ENCODE results near the gene CDH4.

The CDH4 gene

DNA sequence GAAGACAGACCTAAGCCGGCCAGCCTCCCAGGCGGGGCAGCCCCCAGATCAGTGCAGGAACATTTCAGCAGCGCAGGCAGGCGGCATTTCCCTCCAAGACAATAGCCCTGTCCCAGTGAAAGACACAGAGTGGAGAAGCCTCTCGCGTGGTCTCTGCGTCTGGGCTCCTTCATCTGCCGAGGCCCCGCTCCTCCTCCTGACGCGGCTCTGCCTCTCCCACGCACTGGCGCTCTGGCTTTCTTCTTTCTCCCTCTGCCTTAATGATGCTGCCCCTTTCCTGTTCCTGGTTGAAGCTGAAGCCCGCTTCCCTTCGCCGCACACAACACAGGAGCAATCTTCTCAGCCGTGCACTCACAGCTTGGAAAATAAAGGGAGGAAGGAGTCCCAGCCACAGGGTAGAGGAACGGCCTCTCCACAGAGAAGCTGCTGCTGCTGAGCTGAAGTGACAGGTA is 347.5 kb downstream of the CDH4 start:
- DNase-seq (ENCODE audit: low spot score) = no peak
- in situ Hi-C loops (cut with MboI; ENCODE audit: low sequenced_read_pairs, unreplicated experiment) = no loop called here
- TF ChIP-seq, protein P1, sequence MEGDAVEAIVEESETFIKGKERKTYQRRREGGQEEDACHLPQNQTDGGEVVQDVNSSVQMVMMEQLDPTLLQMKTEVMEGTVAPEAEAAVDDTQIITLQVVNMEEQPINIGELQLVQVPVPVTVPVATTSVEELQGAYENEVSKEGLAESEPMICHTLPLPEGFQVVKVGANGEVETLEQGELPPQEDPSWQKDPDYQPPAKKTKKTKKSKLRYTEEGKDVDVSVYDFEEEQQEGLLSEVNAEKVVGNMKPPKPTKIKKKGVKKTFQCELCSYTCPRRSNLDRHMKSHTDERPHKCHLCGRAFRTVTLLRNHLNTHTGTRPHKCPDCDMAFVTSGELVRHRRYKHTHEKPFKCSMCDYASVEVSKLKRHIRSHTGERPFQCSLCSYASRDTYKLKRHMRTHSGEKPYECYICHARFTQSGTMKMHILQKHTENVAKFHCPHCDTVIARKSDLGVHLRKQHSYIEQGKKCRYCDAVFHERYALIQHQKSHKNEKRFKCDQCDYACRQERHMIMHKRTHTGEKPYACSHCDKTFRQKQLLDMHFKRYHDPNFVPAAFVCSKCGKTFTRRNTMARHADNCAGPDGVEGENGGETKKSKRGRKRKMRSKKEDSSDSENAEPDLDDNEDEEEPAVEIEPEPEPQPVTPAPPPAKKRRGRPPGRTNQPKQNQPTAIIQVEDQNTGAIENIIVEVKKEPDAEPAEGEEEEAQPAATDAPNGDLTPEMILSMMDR (IDR thresholded peaks at IDR 0.05; ENCODE audit: borderline replicate concordance, control extremely low read depth, extremely low read depth, insufficient read depth, missing control alignments) = no peak

DNA sequence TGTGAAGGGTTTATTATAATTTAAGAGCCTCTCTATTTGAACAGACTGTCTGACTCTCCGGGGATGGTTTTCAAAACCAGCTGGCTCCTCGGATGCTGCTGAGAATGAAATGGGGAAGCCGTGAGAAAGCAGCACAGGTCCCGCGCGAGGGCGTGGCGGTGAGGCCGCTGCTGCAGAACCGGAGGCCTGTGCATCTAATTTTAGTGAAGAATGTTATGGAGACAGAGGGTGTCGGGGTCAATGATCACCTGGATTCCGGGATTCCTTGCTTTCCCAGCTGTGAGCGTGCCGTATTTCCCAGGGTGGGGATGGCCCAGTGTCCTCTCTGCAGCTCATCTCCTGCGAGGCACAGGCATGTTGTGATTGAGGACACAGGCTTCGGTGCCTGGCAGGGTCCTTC is 348.0 kb downstream of the CDH4 start:
- no peak for DNase-seq (ENCODE audit: low spot score)
- in situ Hi-C loops (cut with MboI; ENCODE audit: low sequenced_read_pairs, unreplicated experiment) = no loop called here
- TF ChIP-seq, protein P1 (IDR thresholded peaks at IDR 0.05; ENCODE audit: borderline replicate concordance, control extremely low read depth, extremely low read depth, insufficient read depth, missing control alignments) = no peak

DNA sequence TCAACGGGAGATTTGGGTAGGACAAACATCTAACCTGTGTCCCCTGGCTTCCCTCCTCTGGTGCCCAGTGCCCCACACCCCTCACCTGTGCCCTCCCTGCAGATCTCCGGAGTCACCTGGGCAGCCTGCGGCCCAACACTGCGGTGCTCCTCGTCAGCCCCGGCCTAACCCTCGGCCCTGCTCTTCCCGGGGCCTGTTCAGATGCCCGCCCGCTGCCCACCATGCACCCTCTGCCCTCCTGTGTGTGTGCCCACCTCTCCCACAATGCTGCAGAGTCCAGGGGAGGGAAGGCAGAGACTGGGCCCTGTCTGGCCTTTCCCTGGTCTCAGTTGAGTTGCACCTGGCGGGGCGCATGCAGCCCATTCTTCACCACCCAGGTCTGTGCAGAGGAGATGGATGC is 349.3 kb downstream of the CDH4 start:
- DNase-seq (ENCODE audit: low spot score) = no peak
- TF ChIP-seq, protein P1 (IDR thresholded peaks at IDR 0.05; ENCODE audit: borderline replicate concordance, control extremely low read depth, extremely low read depth, insufficient read depth, missing control alignments) = no peak
- in situ Hi-C loops (cut with MboI; ENCODE audit: low sequenced_read_pairs, unreplicated experiment) = no loop called here

DNA sequence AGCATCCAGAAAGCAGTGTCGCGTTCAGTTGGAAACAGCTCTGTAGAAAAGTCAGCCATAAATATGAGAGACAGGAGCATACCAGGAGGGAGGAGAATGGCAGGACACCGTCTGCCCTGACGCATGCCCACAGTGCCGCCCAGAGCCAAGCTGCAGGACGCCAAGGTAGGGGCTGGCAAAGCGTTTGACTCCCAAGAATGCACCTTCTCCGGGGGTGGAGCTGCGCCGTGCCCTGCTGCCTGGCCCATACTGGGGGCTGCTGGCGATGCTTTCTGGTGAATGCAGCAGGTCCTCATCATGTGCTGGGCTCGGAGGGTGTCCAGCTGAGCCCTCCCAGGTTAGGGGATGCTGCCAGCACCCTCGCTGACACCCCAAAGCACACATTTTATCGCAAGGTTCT is 349.8 kb downstream of the CDH4 start:
- TF ChIP-seq, protein P1 (IDR thresholded peaks at IDR 0.05; ENCODE audit: borderline replicate concordance, control extremely low read depth, extremely low read depth, insufficient read depth, missing control alignments) = no peak
- in situ Hi-C loops (cut with MboI; ENCODE audit: low sequenced_read_pairs, unreplicated experiment) = no loop called here

DNA sequence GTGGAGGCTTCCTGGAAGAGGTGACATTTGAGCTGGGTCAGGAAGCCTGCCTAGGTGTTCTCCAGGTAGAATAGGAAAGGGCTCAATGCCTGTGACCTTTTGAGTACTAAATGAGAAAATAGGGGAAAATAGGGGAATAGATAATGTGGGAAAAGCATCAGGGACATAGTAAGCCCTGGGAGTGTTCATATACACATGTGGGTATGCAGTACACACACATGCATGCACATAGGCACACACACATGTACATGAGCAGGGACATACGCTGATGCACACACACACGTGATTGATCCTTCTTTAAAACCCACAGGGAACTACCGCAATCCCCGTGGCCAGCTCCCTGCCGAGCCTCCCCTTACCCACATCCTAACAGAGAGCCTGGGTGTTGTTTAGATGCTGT is 351.7 kb downstream of the CDH4 start:
- no peak for DNase-seq (ENCODE audit: low spot score)
- in situ Hi-C loops (cut with MboI; ENCODE audit: low sequenced_read_pairs, unreplicated experiment) = no loop called here
- TF ChIP-seq, protein P1 (IDR thresholded peaks at IDR 0.05; ENCODE audit: borderline replicate concordance, control extremely low read depth, extremely low read depth, insufficient read depth, missing control alignments) = no peak

More for the DNA sequence above, 349.8 kb downstream of the CDH4 start:
- no peak for DNase-seq (ENCODE audit: low spot score)

DNA sequence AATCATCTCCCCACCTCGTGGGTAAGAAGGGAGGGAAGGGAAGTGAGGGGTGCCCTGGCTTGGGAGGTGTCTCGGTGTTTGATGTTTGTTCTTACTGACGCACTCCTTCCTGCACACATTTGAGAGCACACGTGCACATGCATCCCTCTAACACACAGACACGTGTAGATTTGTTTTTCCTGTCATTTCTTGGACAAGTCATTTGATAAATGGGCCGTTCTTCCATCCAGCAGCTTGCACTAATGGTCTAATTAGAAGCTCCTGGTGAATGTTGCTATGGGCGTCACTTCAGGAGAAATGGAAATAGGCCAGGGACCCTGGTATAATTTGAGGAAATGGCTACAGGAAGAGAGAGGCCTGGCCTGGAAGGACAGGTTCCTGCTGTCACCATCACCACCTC is 352.5 kb downstream of the CDH4 start:
- in situ Hi-C loops (cut with MboI; ENCODE audit: low sequenced_read_pairs, unreplicated experiment) = no loop called here
- no peak for DNase-seq (ENCODE audit: low spot score)

More for the DNA sequence above, 352.5 kb downstream of the CDH4 start:
- TF ChIP-seq, protein P1 (IDR thresholded peaks at IDR 0.05; ENCODE audit: borderline replicate concordance, control extremely low read depth, extremely low read depth, insufficient read depth, missing control alignments) = no peak
